ENCODE data around the gene RPP14. TPM values are rescaled to one million over a fixed set of nuclear protein-coding genes. Genes with fewer than 3 reads are reported as not detected.

The RPP14 gene
- 13.0 and 13.4 TPM in 2 replicates for total RNA-seq

- Histone ChIP-seq H4K20me1 (ENCODE audit: insufficient read depth, low read length) (peaks cover 34% of the 10 kb centered on the region), H2AFZ (ENCODE audit: low read length) (peak within 1 kb of the TSS; percentile 93), H3K9me3 (ENCODE audit: low read depth, low read length) (no peaks in the 10 kb centered on the region), H3K36me3 (ENCODE audit: insufficient read depth, low read length) (peaks cover 19% of the 10 kb centered on the region), H3K4me3 (ENCODE audit: insufficient read depth, low read length) (peak within 1 kb of the TSS; percentile 99), H3K27ac (ENCODE audit: low read depth, low read length) (peak within 1 kb of the TSS; percentile 98), H3K4me1 (ENCODE audit: insufficient read depth, low read length) (peaks cover 19% of the 10 kb centered on the region), H3K27me3 (ENCODE audit: insufficient read depth, low read length) (no peaks in the 10 kb centered on the region), H3K4me2 (ENCODE audit: insufficient read depth, low read length) (peak within 1 kb of the TSS; percentile 99), H3K79me2 (ENCODE audit: insufficient read depth, low read length) (peaks cover 45% of the 10 kb centered on the region)
- peak; percentile 98 for TF ChIP-seq CTCF (IDR thresholded peaks at IDR 0.05; ENCODE audit: extremely low read depth, low read depth, low read length)
- peak; percentile 96 for DNase-seq (ENCODE audit: insufficient read length, low spot score, missing footprints)
These were observed at the start of gene RPP14, which contains the start of gene HTD2 for GRCh38 chr3:58305882-58306711. RPP14 (plus strand) TSS chr3:58306245; CDS start chr3:58310330, 4,085 bp downstream. HTD2 (plus strand) TSS chr3:58306520; CDS start chr3:58317614, 11,094 bp downstream.

- no peak overlapping the region for H2AFZ ChIP-seq (ENCODE audit: low read length)
- H3K27ac ChIP-seq (ENCODE audit: low read depth, low read length), result no peak overlapping the region
- no peaks in the 10 kb centered on the region for H4K20me1 ChIP-seq (ENCODE audit: insufficient read depth, low read length)
- no peaks in the 10 kb centered on the region for H3K79me2 ChIP-seq (ENCODE audit: insufficient read depth, low read length)
- peaks cover 13% of the 10 kb centered on the region for H3K4me1 ChIP-seq (ENCODE audit: insufficient read depth, low read length)
- DNase-seq (ENCODE audit: insufficient read length, low spot score, missing footprints), result no peak
- H3K36me3 ChIP-seq (ENCODE audit: insufficient read depth, low read length), result no peaks in the 10 kb centered on the region
- H3K9me3 ChIP-seq (ENCODE audit: low read depth, low read length), result no peaks in the 10 kb centered on the region
- H3K4me2 ChIP-seq (ENCODE audit: insufficient read depth, low read length), result no peak overlapping the region
- no peaks in the 10 kb centered on the region for H3K27me3 ChIP-seq (ENCODE audit: insufficient read depth, low read length)
- TF ChIP-seq CTCF (IDR thresholded peaks at IDR 0.05; ENCODE audit: extremely low read depth, low read depth, low read length), result no peak
- H3K4me3 ChIP-seq (ENCODE audit: insufficient read depth, low read length), result no peak overlapping the region
These were observed 49.5 kb upstream of the RPP14 start for GRCh38 chr3:58256511-58256910.

GRCh38 chr3:58258392-58259055, 47.5 kb upstream of the RPP14 start:
- Histone ChIP-seq H3K4me1 (ENCODE audit: insufficient read depth, low read length) (peaks cover 13% of the 10 kb centered on the region), H3K79me2 (ENCODE audit: insufficient read depth, low read length) (no peaks in the 10 kb centered on the region), H3K27me3 (ENCODE audit: insufficient read depth, low read length) (no peaks in the 10 kb centered on the region), H4K20me1 (ENCODE audit: insufficient read depth, low read length) (no peaks in the 10 kb centered on the region), H3K4me2 (ENCODE audit: insufficient read depth, low read length) (no peak overlapping the region), H3K27ac (ENCODE audit: low read depth, low read length) (no peak overlapping the region), H3K4me3 (ENCODE audit: insufficient read depth, low read length) (no peak overlapping the region), H2AFZ (ENCODE audit: low read length) (no peak overlapping the region), H3K36me3 (ENCODE audit: insufficient read depth, low read length) (no peaks in the 10 kb centered on the region), H3K9me3 (ENCODE audit: low read depth, low read length) (no peaks in the 10 kb centered on the region)
- DNase-seq (ENCODE audit: insufficient read length, low spot score, missing footprints), result no peak
- TF ChIP-seq CTCF (IDR thresholded peaks at IDR 0.05; ENCODE audit: extremely low read depth, low read depth, low read length), result no peak

GRCh38 chr3:58260261-58260731, 45.7 kb upstream of the RPP14 start:
- TF ChIP-seq CTCF (IDR thresholded peaks at IDR 0.05; ENCODE audit: extremely low read depth, low read depth, low read length), result no peak

More at GRCh38 chr3:58260261-58260731, 45.7 kb upstream of the RPP14 start:
- H2AFZ ChIP-seq (ENCODE audit: low read length), result peak overlapping the region; percentile 8
- no peaks in the 10 kb centered on the region for H4K20me1 ChIP-seq (ENCODE audit: insufficient read depth, low read length)
- no peaks in the 10 kb centered on the region for H3K36me3 ChIP-seq (ENCODE audit: insufficient read depth, low read length)
- peaks cover 13% of the 10 kb centered on the region for H3K4me1 ChIP-seq (ENCODE audit: insufficient read depth, low read length)
- no peak overlapping the region for H3K4me3 ChIP-seq (ENCODE audit: insufficient read depth, low read length)
- no peaks in the 10 kb centered on the region for H3K27me3 ChIP-seq (ENCODE audit: insufficient read depth, low read length)
- no peaks in the 10 kb centered on the region for H3K9me3 ChIP-seq (ENCODE audit: low read depth, low read length)
- peak; percentile 79 for DNase-seq (ENCODE audit: insufficient read length, low spot score, missing footprints)
- peak overlapping the region; percentile 60 for H3K27ac ChIP-seq (ENCODE audit: low read depth, low read length)
- H3K4me2 ChIP-seq (ENCODE audit: insufficient read depth, low read length), result peak overlapping the region; percentile 18
- no peaks in the 10 kb centered on the region for H3K79me2 ChIP-seq (ENCODE audit: insufficient read depth, low read length)
